Subcutaneous adipose tissue (tissue), 4 donors: Measurements from ENCODE around the gene BCL2. TPM values are rescaled to one million over a fixed set of nuclear protein-coding genes. Genes with fewer than 3 reads are reported as not detected.

Experiments
- CTCF ChIP-seq: fragments of 450-650 bp; IDR thresholded peaks from one replicate; pipeline ENCODE4 v1.5.1; 2016; ENCODE audit warnings: low read depth, mild to moderate bottlenecking, control low read depth, antibody characterized with exemption, moderate library complexity
- total RNA-seq, 4 donors: library from RNA; depleted of rRNA; stranded (reverse); fragments of >200 nt; gene quantifications; one replicate each; pipeline ENCODE4 v1.1.0, GENCODE V29; 2016

The BCL2 gene
- total RNA-seq, 4 donors from 2014 or later, result 50.3 to 82.5 (median 55.9) TPM

GRCh38 chr18:63100630-63101055 is 218.9 kb downstream of the BCL2 start:
- no peak for TF ChIP-seq CTCF

- TF ChIP-seq CTCF, result no peak
Observed at GRCh38 chr18:63099848-63100629, 219.5 kb downstream of the BCL2 start.

- no peak for TF ChIP-seq CTCF
Observed at GRCh38 chr18:63099091-63099840, 220.3 kb downstream of the BCL2 start.

- TF ChIP-seq CTCF, result no peak
Observed at GRCh38 chr18:63098018-63098981, 221.3 kb downstream of the BCL2 start.

- TF ChIP-seq CTCF, result no peak
Observed at GRCh38 chr18:63097178-63097577, 222.4 kb downstream of the BCL2 start.

- TF ChIP-seq CTCF, result no peak
Observed at GRCh38 chr18:63096327-63096874, 223.2 kb downstream of the BCL2 start.
